Suprapubic skin (tissue), 4 donors: ENCODE data around the gene KLHL12.

Source experiments
- EP300 ChIP-seq: sonication (generic); formaldehyde crosslinking; IDR thresholded peaks from one replicate; pipeline ENCODE4 v1.6.1; 2017; ENCODE audit warnings: antibody characterized with exemption
- POLR2AphosphoS5 ChIP-seq, 3 donors: sonication (generic); formaldehyde crosslinking; IDR thresholded peaks; one replicate each; pipeline ENCODE4 v1.6.1; 2017; ENCODE audit warnings: antibody characterized with exemption in 3 of 3
- TF ChIP-seq, protein P1 (sequence below), 2 donors: fragments of 200-600 bp in 1 of 2; fragments of 450-650 bp in 1 of 2; sonication (generic) in 1 of 2; IDR thresholded peaks; one replicate each; pipeline ENCODE4 v1.5.1; 2016 to 2019; ENCODE audit warnings: antibody characterized with exemption in 2 of 2, mild to moderate bottlenecking in 1 of 2, moderate library complexity in 1 of 2

DNA sequence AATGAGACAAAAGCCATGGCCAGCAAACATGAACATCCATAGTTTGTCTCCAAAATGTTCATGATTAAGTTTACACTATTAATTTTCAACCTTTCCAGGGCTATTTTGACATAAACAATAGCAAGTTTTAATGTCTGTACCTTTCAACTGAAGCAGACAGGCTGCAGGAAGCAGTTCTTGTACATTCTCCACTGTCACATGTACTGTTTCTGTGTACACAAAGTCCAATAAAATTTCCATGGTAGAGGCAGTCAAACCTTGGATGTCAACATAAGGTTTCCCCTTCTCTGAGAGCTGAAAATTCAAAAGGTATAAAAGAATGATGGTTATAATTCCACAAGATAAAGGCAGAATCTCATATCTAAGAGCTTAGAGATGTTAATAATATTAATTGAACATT, 7.4 kb downstream of the KLHL12 start:
- TF ChIP-seq, protein P1, sequence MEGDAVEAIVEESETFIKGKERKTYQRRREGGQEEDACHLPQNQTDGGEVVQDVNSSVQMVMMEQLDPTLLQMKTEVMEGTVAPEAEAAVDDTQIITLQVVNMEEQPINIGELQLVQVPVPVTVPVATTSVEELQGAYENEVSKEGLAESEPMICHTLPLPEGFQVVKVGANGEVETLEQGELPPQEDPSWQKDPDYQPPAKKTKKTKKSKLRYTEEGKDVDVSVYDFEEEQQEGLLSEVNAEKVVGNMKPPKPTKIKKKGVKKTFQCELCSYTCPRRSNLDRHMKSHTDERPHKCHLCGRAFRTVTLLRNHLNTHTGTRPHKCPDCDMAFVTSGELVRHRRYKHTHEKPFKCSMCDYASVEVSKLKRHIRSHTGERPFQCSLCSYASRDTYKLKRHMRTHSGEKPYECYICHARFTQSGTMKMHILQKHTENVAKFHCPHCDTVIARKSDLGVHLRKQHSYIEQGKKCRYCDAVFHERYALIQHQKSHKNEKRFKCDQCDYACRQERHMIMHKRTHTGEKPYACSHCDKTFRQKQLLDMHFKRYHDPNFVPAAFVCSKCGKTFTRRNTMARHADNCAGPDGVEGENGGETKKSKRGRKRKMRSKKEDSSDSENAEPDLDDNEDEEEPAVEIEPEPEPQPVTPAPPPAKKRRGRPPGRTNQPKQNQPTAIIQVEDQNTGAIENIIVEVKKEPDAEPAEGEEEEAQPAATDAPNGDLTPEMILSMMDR (IDR thresholded peaks at IDR 0.05) = no peak
- TF ChIP-seq POLR2AphosphoS5 (IDR thresholded peaks at IDR 0.05) = no peak
- no peak for TF ChIP-seq EP300
